SK-N-SH treated with all-trans-retinoic acid at 6 μM for 48 hours (cell line): Measurements from ENCODE around the gene ADAM15.
A peak's percentile ranks its signal among the peaks of the same experiment; 100 is the strongest.

Experiments used
- ATAC-seq: fragments of 200-7000 bp; cut with Tn5 transposase; 3 replicates; pipeline ENCODE4 v1.9.1; 2020; ENCODE audit warnings: mild to moderate bottlenecking, moderate library complexity
- BACH2 ChIP-seq: fragments of 250-450 bp; sonication (Bioruptor Pico); IDR thresholded peaks from 2 replicates; pipeline ENCODE4 v1.9.0; 2021; ENCODE audit warnings: mild to moderate bottlenecking, borderline replicate concordance
- CSDC2 ChIP-seq: fragments of 250-450 bp; sonication (Bioruptor Pico); IDR thresholded peaks from 2 replicates; pipeline ENCODE4 v1.5.0; 2020; ENCODE audit warnings: mild to moderate bottlenecking, moderate library complexity
- ESRRG ChIP-seq: fragments of 250-450 bp; sonication (Bioruptor Pico); IDR thresholded peaks from 2 replicates; pipeline ENCODE4 v1.6.1; 2021; ENCODE audit warnings: mild to moderate bottlenecking
- GLIS3 ChIP-seq: fragments of 250-450 bp; sonication (Bioruptor Pico); IDR thresholded peaks from 2 replicates; pipeline ENCODE4 v1.5.0; 2020; ENCODE audit warnings: mild to moderate bottlenecking, moderate library complexity
- ISL1 ChIP-seq: fragments of 250-450 bp; sonication (Bioruptor Pico); IDR thresholded peaks from 2 replicates; pipeline ENCODE4 v2.1.2; 2022; ENCODE audit warnings: mild to moderate bottlenecking, moderate library complexity
- OSR1 ChIP-seq: fragments of 250-450 bp; sonication (Bioruptor Pico); IDR thresholded peaks from 2 replicates; pipeline ENCODE4 v1.8.0; 2022; ENCODE audit warnings: moderate library complexity, mild to moderate bottlenecking, inconsistent platforms
- PPARA ChIP-seq: fragments of 250-450 bp; sonication (Bioruptor Pico); IDR thresholded peaks from 2 replicates; pipeline ENCODE4 v1.5.0; 2020; ENCODE audit warnings: mild to moderate bottlenecking, borderline replicate concordance
- RARB ChIP-seq: fragments of 250-450 bp; sonication (Bioruptor Pico); IDR thresholded peaks from 2 replicates; pipeline ENCODE4 v1.8.0; 2021; ENCODE audit warnings: mild to moderate bottlenecking, moderate library complexity
- SNAI2 ChIP-seq: fragments of 250-450 bp; sonication (Bioruptor Pico); IDR thresholded peaks from 2 replicates; pipeline ENCODE4 v1.5.0; 2020; ENCODE audit warnings: mild to moderate bottlenecking, moderate library complexity
- TCF4 ChIP-seq: fragments of 250-450 bp; sonication (Bioruptor Pico); IDR thresholded peaks from 2 replicates; pipeline ENCODE4 v1.8.0; 2021; ENCODE audit warnings: mild to moderate bottlenecking, moderate library complexity, borderline replicate concordance
- TOX ChIP-seq: fragments of 250-450 bp; sonication (Bioruptor Pico); IDR thresholded peaks from 2 replicates; pipeline ENCODE4 v1.8.0; 2021; ENCODE audit warnings: mild to moderate bottlenecking, moderate library complexity, borderline replicate concordance
- ZC3H10 ChIP-seq: fragments of 250-450 bp; sonication (Bioruptor Pico); IDR thresholded peaks from 2 replicates; pipeline ENCODE4 v1.5.1; 2021; ENCODE audit warnings: mild to moderate bottlenecking, moderate library complexity
- ZFP3 ChIP-seq: fragments of 250-450 bp; sonication (Bioruptor Pico); IDR thresholded peaks from 2 replicates; pipeline ENCODE4 v1.5.0; 2020; ENCODE audit warnings: mild to moderate bottlenecking, moderate library complexity
- ZFP30 ChIP-seq: fragments of 450-650 bp; formaldehyde crosslinking; IDR thresholded peaks from 2 replicates; pipeline ENCODE4 v1.5.0; 2022; ENCODE audit warnings: mild to moderate bottlenecking, moderate library complexity
- ZNF565 ChIP-seq: fragments of 450-650 bp; formaldehyde crosslinking; conservative IDR thresholded peaks from 2 replicates; pipeline ENCODE4 v1.5.0; 2020; ENCODE audit warnings: low read depth, mild to moderate bottlenecking, moderate library complexity
- ZNF70 ChIP-seq: fragments of 450-650 bp; formaldehyde crosslinking; IDR thresholded peaks from 2 replicates; pipeline ENCODE4 v1.5.0; 2020; ENCODE audit warnings: mild to moderate bottlenecking, moderate library complexity
- ZNF8 ChIP-seq: fragments of 450-650 bp; formaldehyde crosslinking; IDR thresholded peaks from 2 replicates; pipeline ENCODE4 v1.5.0; 2020; ENCODE audit warnings: mild to moderate bottlenecking, moderate library complexity
- TF ChIP-seq, protein P1 (sequence below): fragments of 250-450 bp; sonication (Bioruptor Pico); IDR thresholded peaks from 2 replicates; pipeline ENCODE4 v1.5.1; 2021; ENCODE audit warnings: mild to moderate bottlenecking, moderate library complexity
- TF ChIP-seq, protein P2 (sequence below): fragments of 250-450 bp; sonication (Bioruptor Pico); IDR thresholded peaks from 2 replicates; pipeline ENCODE4 v1.8.0; 2021; ENCODE audit warnings: low read depth, mild to moderate bottlenecking, moderate library complexity, borderline replicate concordance
- TF ChIP-seq, protein P3 (sequence below): fragments of 250-450 bp; sonication (Bioruptor Pico); IDR thresholded peaks from 2 replicates; pipeline ENCODE4 v1.5.0; 2020; ENCODE audit warnings: mild to moderate bottlenecking, moderate library complexity
- TF ChIP-seq, protein P4 (sequence below): fragments of 250-450 bp; sonication (Bioruptor Pico); IDR thresholded peaks from 2 replicates; pipeline ENCODE4 v1.8.0; 2020; ENCODE audit warnings: mild to moderate bottlenecking, moderate library complexity, borderline replicate concordance

ADAM15 gene

DNA sequence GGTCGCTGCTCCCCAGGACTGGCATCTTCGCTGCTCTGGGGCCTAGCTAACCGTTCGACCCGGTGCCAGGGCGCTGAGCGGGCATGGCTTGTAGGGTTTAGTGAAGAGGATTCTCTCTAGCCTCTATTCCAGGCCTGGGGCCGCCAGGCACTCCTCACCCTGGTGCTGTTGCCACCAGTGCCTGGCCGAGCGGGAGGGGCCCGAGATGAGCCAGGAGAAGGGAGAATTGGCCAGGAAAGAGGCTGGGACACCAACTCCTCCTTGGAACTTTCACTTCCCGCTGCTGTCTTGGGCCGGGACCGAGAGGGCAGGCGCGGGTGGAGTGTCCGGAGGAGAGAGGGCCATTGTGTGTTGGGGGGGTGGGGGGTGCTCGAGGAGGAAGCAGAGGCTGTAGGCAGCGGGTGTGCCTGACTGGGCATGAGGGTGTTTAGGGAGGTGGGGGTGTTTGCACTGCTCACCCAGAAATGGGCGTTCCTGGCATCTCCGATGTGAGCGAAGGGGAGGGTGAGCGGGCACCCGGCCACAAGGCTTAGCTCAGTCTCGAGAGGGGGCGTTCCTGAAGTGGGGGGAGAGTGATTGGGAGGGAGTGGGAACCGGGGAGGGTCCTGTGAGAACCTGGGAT is 772 bp downstream of the ADAM15 start:
- TF ChIP-seq ZFP30 (CRISPR knock-in tag) = no peak
- no peak for TF ChIP-seq BACH2 (CRISPR knock-in tag)
- no peak for TF ChIP-seq SNAI2 (CRISPR knock-in tag)
- no peak for TF ChIP-seq ZC3H10 (CRISPR knock-in tag)
- no peak for TF ChIP-seq GLIS3 (CRISPR knock-in tag)
- no peak for TF ChIP-seq OSR1 (CRISPR knock-in tag)
- TF ChIP-seq PPARA (CRISPR knock-in tag) = no peak
- TF ChIP-seq, protein P1, sequence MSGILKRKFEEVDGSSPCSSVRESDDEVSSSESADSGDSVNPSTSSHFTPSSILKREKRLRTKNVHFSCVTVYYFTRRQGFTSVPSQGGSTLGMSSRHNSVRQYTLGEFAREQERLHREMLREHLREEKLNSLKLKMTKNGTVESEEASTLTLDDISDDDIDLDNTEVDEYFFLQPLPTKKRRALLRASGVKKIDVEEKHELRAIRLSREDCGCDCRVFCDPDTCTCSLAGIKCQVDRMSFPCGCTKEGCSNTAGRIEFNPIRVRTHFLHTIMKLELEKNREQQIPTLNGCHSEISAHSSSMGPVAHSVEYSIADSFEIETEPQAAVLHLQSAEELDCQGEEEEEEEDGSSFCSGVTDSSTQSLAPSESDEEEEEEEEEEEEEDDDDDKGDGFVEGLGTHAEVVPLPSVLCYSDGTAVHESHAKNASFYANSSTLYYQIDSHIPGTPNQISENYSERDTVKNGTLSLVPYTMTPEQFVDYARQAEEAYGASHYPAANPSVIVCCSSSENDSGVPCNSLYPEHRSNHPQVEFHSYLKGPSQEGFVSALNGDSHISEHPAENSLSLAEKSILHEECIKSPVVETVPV (CRISPR knock-in tag) = no peak
- TF ChIP-seq, protein P2, sequence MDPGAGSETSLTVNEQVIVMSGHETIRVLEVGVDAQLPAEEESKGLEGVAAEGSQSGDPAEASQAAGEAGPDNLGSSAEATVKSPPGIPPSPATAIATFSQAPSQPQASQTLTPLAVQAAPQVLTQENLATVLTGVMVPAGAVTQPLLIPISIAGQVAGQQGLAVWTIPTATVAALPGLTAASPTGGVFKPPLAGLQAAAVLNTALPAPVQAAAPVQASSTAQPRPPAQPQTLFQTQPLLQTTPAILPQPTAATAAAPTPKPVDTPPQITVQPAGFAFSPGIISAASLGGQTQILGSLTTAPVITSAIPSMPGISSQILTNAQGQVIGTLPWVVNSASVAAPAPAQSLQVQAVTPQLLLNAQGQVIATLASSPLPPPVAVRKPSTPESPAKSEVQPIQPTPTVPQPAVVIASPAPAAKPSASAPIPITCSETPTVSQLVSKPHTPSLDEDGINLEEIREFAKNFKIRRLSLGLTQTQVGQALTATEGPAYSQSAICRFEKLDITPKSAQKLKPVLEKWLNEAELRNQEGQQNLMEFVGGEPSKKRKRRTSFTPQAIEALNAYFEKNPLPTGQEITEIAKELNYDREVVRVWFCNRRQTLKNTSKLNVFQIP = no peak
- no peak for TF ChIP-seq CSDC2 (CRISPR knock-in tag)
- TF ChIP-seq, protein P3, sequence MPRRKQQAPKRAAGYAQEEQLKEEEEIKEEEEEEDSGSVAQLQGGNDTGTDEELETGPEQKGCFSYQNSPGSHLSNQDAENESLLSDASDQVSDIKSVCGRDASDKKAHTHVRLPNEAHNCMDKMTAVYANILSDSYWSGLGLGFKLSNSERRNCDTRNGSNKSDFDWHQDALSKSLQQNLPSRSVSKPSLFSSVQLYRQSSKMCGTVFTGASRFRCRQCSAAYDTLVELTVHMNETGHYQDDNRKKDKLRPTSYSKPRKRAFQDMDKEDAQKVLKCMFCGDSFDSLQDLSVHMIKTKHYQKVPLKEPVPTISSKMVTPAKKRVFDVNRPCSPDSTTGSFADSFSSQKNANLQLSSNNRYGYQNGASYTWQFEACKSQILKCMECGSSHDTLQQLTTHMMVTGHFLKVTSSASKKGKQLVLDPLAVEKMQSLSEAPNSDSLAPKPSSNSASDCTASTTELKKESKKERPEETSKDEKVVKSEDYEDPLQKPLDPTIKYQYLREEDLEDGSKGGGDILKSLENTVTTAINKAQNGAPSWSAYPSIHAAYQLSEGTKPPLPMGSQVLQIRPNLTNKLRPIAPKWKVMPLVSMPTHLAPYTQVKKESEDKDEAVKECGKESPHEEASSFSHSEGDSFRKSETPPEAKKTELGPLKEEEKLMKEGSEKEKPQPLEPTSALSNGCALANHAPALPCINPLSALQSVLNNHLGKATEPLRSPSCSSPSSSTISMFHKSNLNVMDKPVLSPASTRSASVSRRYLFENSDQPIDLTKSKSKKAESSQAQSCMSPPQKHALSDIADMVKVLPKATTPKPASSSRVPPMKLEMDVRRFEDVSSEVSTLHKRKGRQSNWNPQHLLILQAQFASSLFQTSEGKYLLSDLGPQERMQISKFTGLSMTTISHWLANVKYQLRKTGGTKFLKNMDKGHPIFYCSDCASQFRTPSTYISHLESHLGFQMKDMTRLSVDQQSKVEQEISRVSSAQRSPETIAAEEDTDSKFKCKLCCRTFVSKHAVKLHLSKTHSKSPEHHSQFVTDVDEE = no peak
- no peak for TF ChIP-seq ZNF565
- no peak for TF ChIP-seq TOX (CRISPR knock-in tag)
- TF ChIP-seq ESRRG = no peak
- no peak for TF ChIP-seq ZNF70 (CRISPR knock-in tag)
- TF ChIP-seq ZFP3 = no peak
- TF ChIP-seq ISL1 (CRISPR knock-in tag) = no peak
- TF ChIP-seq RARB (CRISPR knock-in tag) = no peak
- TF ChIP-seq TCF4 (CRISPR knock-in tag) = no peak
- peak; percentile 63 for ATAC-seq

DNA sequence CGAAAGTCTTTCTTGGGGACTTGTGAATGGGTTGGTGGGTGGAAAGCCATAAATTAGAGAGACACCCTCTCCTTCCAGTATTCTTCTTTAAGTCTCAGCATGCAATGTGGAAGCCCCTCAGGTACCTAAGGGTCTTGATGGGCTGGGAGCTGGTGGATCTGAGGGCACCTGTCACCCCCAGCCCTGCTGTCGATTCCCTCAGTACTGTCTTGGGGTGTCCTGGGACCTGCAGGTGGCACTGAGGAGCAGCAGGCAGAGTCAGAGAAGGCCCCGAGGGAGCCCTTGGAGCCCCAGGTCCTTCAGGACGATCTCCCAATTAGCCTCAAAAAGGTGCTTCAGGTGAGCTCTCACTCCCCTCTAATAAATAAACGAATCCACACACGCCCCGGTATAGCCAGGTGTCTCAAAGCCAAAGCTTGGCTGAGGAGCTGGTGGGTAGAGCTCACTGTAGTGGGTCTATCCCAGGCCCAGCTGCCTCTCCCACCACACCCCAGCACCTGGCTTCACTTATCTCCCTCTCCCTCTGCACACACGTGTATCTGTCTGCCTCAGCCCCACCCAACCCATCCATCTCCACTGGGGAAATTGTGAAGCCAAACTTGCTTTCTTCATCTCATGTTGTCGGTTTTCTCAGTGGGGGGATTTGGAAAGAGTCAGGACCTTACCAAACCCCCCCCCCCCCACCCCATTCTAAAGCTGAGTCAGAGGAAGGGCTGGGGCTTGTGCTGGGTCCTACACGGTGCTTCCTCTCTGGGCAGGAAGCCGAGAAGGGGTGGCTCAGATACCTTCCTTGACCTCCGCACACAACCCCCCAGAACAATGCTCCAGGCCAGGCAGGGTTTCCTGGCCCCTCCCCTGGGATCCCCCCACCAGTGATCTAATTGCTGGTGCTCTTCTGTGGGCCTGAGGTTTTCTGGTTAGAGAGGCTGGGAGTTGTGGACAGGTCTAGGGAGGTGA is 1.6 kb downstream of the ADAM15 start:
- ATAC-seq = peak; percentile 39
- no peak for TF ChIP-seq CSDC2 (CRISPR knock-in tag)
- TF ChIP-seq, protein P4, sequence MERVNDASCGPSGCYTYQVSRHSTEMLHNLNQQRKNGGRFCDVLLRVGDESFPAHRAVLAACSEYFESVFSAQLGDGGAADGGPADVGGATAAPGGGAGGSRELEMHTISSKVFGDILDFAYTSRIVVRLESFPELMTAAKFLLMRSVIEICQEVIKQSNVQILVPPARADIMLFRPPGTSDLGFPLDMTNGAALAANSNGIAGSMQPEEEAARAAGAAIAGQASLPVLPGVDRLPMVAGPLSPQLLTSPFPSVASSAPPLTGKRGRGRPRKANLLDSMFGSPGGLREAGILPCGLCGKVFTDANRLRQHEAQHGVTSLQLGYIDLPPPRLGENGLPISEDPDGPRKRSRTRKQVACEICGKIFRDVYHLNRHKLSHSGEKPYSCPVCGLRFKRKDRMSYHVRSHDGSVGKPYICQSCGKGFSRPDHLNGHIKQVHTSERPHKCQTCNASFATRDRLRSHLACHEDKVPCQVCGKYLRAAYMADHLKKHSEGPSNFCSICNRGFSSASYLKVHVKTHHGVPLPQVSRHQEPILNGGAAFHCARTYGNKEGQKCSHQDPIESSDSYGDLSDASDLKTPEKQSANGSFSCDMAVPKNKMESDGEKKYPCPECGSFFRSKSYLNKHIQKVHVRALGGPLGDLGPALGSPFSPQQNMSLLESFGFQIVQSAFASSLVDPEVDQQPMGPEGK (CRISPR knock-in tag) = no peak
- no peak for TF ChIP-seq ZNF8
- TF ChIP-seq, protein P2 = no peak
- TF ChIP-seq, all 23 proteins: peak for 0
